ENCODE results near the gene RIN3.

GRCh38 chr14:92652413-92653151 lies 139.0 kb downstream of the RIN3 start:
- no peak for TF ChIP-seq CTCF (IDR thresholded peaks at IDR 0.05)
- TF ChIP-seq POLR2AphosphoS5 (IDR thresholded peaks at IDR 0.05), result no peak
- TF ChIP-seq POLR2A (IDR thresholded peaks at IDR 0.05), result no peak

All from gastroesophageal sphincter (tissue), 3 donors.